Osteocyte (in vitro differentiated cells): ENCODE results near the gene HMGXB3. TPM values are rescaled to one million over a fixed set of nuclear protein-coding genes. Genes with fewer than 3 reads are reported as not detected.
A peak's percentile ranks its signal among the peaks of the same experiment; 100 is the strongest.
"Not testable (repeated sequence)": the region's sequence is repeated elsewhere in the genome, so short reads cannot be mapped to it uniquely, and the experiment has no call there.

Experiments
- DNase-seq: peaks from one replicate; pipeline ENCODE4 v3.0.0; 2021; ENCODE audit warnings: mixed read lengths; ENCODE audit not compliant: unreplicated experiment; ENCODE audit errors: extremely low spot score
- H3K27ac Mint-ChIP-seq: one replicate; pipeline ENCODE4 v1.8.0; 2021; ENCODE audit warnings: mild to moderate bottlenecking, mixed read lengths; ENCODE audit not compliant: unreplicated experiment
- H3K27me3 Mint-ChIP-seq: one replicate; pipeline ENCODE4 v1.8.0; 2021; ENCODE audit warnings: mixed read lengths; ENCODE audit not compliant: unreplicated experiment
- H3K36me3 Mint-ChIP-seq: one replicate; pipeline ENCODE4 v1.8.0; 2021; ENCODE audit warnings: mixed read lengths; ENCODE audit not compliant: unreplicated experiment
- H3K4me1 Mint-ChIP-seq: one replicate; pipeline ENCODE4 v1.8.0; 2021; ENCODE audit warnings: mixed read lengths; ENCODE audit not compliant: unreplicated experiment
- H3K4me3 Mint-ChIP-seq: one replicate; pipeline ENCODE4 v1.8.0; 2021; ENCODE audit warnings: mild to moderate bottlenecking, moderate library complexity, mixed read lengths; ENCODE audit not compliant: unreplicated experiment
- H3K9me3 Mint-ChIP-seq: one replicate; pipeline ENCODE4 v1.8.0; 2021; ENCODE audit warnings: mixed read lengths; ENCODE audit not compliant: unreplicated experiment
- total RNA-seq: library from RNA; stranded (reverse); gene quantifications from 2 replicates; pipeline ENCODE4 v1.2.1, GENCODE V29; 2021
- TF ChIP-seq, protein P1 (sequence below): fragments of 200-600 bp; sonication (generic); IDR thresholded peaks from 2 replicates; pipeline ENCODE4 v1.5.0; 2021; ENCODE audit warnings: antibody characterized with exemption, mild to moderate bottlenecking, moderate library complexity

HMGXB3 gene
- total RNA-seq, 1 donor from 2014 or later = 58.6 TPM

DNA sequence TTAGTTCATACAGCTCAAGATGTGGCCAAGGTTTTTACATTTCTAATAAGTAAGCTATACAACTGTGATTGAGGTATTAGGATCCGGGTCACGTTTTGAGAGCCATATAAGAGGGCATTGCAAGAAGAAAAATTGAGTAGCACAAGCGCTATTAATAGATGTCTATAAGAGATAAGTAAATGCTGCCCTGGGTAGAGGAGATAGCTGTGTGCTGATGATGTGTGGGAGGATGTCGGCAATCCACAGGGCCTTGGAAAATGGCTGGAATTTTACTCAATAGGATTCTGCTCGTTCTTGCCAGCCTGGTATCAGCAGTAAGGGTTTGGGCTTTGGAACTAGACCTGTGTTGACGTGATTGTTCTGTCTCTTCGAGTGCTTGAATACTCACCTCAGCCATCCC, 44.2 kb downstream of the HMGXB3 start:
- peak overlapping the region; percentile 89 for H3K27ac Mint-ChIP-seq
- TF ChIP-seq, protein P1, sequence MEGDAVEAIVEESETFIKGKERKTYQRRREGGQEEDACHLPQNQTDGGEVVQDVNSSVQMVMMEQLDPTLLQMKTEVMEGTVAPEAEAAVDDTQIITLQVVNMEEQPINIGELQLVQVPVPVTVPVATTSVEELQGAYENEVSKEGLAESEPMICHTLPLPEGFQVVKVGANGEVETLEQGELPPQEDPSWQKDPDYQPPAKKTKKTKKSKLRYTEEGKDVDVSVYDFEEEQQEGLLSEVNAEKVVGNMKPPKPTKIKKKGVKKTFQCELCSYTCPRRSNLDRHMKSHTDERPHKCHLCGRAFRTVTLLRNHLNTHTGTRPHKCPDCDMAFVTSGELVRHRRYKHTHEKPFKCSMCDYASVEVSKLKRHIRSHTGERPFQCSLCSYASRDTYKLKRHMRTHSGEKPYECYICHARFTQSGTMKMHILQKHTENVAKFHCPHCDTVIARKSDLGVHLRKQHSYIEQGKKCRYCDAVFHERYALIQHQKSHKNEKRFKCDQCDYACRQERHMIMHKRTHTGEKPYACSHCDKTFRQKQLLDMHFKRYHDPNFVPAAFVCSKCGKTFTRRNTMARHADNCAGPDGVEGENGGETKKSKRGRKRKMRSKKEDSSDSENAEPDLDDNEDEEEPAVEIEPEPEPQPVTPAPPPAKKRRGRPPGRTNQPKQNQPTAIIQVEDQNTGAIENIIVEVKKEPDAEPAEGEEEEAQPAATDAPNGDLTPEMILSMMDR = no peak
- no peak overlapping the region for H3K4me3 Mint-ChIP-seq
- no peak for DNase-seq
- peaks cover 66% of the 10 kb centered on the region for H3K36me3 Mint-ChIP-seq
- peaks cover 31% of the 10 kb centered on the region for H3K4me1 Mint-ChIP-seq
- H3K27me3 Mint-ChIP-seq = no peaks in the 10 kb centered on the region
- no peaks in the 10 kb centered on the region for H3K9me3 Mint-ChIP-seq

GRCh38 chr5:150045549-150045948, 45.0 kb downstream of the HMGXB3 start:
- Mint-ChIP-seq H3K9me3 (no peaks in the 10 kb centered on the region), H3K27me3 (no peaks in the 10 kb centered on the region), H3K36me3 (peaks cover 61% of the 10 kb centered on the region), H3K4me3 (no peak overlapping the region), H3K4me1 (peaks cover 31% of the 10 kb centered on the region), H3K27ac (no peak overlapping the region)
- TF ChIP-seq, protein P1 = no peak
- DNase-seq = no peak

DNA sequence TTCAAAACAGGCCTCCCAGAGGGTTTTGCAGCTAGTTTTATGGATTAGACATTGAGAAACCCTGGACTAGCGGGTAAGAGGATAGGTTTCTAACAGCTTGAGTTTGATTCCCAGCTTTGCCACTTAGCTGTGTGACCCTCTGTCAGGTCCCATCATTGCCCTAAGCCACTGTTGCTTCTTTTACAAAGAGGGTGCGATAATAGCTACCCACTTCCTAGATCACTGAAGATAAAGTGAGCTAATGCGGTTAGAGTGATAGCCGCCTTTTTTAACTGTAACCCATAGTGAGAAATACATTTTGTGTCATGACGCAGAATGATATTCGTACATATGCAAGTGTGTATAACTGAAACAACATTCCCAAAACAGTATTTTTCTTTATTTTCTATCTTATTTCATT, 45.5 kb downstream of the HMGXB3 start:
- H3K27ac Mint-ChIP-seq = no peak overlapping the region
- TF ChIP-seq, protein P1 = no peak
- peaks cover 60% of the 10 kb centered on the region for H3K36me3 Mint-ChIP-seq
- H3K9me3 Mint-ChIP-seq = no peaks in the 10 kb centered on the region
- H3K4me1 Mint-ChIP-seq = peaks cover 31% of the 10 kb centered on the region
- no peak for DNase-seq
- H3K27me3 Mint-ChIP-seq = no peaks in the 10 kb centered on the region
- no peak overlapping the region for H3K4me3 Mint-ChIP-seq

GRCh38 chr5:150050172-150050811, 49.8 kb downstream of the HMGXB3 start:
- not testable (repeated sequence) for DNase-seq, H3K4me3 Mint-ChIP-seq, H3K9me3 Mint-ChIP-seq, H3K27me3 Mint-ChIP-seq, H3K27ac Mint-ChIP-seq
- Mint-ChIP-seq H3K4me1 (peaks cover 17% of the 10 kb centered on the region), H3K36me3 (peaks cover 58% of the 10 kb centered on the region)

DNA sequence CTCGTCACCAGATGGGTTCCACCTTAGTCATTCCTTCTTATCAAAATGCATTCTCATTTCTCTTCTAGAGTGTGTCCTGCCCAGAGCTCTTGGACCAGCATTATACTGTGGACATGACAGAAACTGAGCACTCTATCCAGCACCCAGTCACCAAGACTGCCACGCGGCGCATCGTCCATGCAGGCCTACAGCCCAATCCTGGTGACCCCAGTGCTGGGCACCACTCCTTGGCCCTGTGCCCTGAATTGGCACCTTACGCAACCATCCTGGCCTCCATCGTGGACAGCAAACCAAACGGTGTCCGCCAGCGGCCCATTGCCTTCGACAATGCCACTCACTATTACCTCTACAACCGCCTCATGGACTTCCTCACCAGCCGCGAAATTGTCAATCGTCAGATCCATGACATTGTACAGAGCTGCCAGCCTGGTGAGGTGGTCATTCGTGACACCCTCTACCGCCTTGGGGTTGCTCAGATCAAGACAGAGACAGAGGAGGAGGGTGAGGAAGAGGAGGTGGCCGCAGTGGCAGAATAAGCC, 51.2 kb downstream of the HMGXB3 start:
- peaks cover 55% of the 10 kb centered on the region for H3K36me3 Mint-ChIP-seq
- H3K9me3 Mint-ChIP-seq = no peaks in the 10 kb centered on the region
- DNase-seq = no peak
- peaks cover 17% of the 10 kb centered on the region for H3K4me1 Mint-ChIP-seq
- H3K4me3 Mint-ChIP-seq = no peak overlapping the region
- H3K27me3 Mint-ChIP-seq = no peaks in the 10 kb centered on the region
- H3K27ac Mint-ChIP-seq = peak overlapping the region; percentile 82
- TF ChIP-seq, protein P1 = no peak
